Endothelial cell of umbilical vein (primary cell): ENCODE measurements around the gene RHOH.

Experiments
- EZH2 ChIP-seq: IDR thresholded peaks from 2 replicates; pipeline ENCODE4 v1.6.1; 2012; ENCODE audit warnings: borderline replicate concordance, low read depth, mild to moderate bottlenecking, moderate library complexity, low read length, inconsistent platforms; ENCODE audit not compliant: severe bottlenecking
- FOS ChIP-seq: IDR thresholded peaks from 2 replicates; pipeline ENCODE4 v1.6.1; 2011; ENCODE audit warnings: mild to moderate bottlenecking, low read length, moderate library complexity, borderline replicate concordance; ENCODE audit not compliant: insufficient read depth
- JUN ChIP-seq: IDR thresholded peaks from 2 replicates; pipeline ENCODE4 v1.6.1; 2011; ENCODE audit warnings: borderline replicate concordance, low read depth; ENCODE audit not compliant: insufficient read length, insufficient read depth
- MYC ChIP-seq: IDR thresholded peaks from one replicate; pipeline ENCODE4 v1.6.1; 2011; ENCODE audit warnings: mild to moderate bottlenecking, low read depth, low read length
- POLR2A ChIP-seq: IDR thresholded peaks from 2 replicates; pipeline ENCODE4 v1.6.1; 2012; ENCODE audit warnings: low read depth, mild to moderate bottlenecking, control low read depth, low read length
- POLR2AphosphoS5 ChIP-seq: IDR thresholded peaks from 2 replicates; pipeline ENCODE4 v1.6.1; 2012; ENCODE audit warnings: low read depth, mild to moderate bottlenecking, control low read depth, low read length, moderate library complexity; ENCODE audit not compliant: insufficient read depth
- TF ChIP-seq, protein P1 (sequence below), 2 donors: IDR thresholded peaks; 1 replicate in 1 of 2; 2 replicates in 1 of 2; pipeline ENCODE4 v1.5.1; 2011; ENCODE audit warnings: low read length in 2 of 2, mild to moderate bottlenecking in 2 of 2, moderate library complexity in 2 of 2, control low read depth in 1 of 2, inconsistent platforms in 1 of 2, low read depth in 1 of 2; ENCODE audit not compliant: insufficient read depth in 1 of 2; ENCODE audit errors: extremely low read depth in 1 of 2
- TF ChIP-seq, protein P2 (sequence below): IDR thresholded peaks from 2 replicates; pipeline ENCODE4 v1.6.1; 2011; ENCODE audit not compliant: insufficient read depth, insufficient read length

- TF ChIP-seq POLR2A (no peak), POLR2AphosphoS5 (no peak), EZH2 (no peak), MYC (no peak), JUN (no peak), FOS (no peak)
- TF ChIP-seq, protein P1, sequence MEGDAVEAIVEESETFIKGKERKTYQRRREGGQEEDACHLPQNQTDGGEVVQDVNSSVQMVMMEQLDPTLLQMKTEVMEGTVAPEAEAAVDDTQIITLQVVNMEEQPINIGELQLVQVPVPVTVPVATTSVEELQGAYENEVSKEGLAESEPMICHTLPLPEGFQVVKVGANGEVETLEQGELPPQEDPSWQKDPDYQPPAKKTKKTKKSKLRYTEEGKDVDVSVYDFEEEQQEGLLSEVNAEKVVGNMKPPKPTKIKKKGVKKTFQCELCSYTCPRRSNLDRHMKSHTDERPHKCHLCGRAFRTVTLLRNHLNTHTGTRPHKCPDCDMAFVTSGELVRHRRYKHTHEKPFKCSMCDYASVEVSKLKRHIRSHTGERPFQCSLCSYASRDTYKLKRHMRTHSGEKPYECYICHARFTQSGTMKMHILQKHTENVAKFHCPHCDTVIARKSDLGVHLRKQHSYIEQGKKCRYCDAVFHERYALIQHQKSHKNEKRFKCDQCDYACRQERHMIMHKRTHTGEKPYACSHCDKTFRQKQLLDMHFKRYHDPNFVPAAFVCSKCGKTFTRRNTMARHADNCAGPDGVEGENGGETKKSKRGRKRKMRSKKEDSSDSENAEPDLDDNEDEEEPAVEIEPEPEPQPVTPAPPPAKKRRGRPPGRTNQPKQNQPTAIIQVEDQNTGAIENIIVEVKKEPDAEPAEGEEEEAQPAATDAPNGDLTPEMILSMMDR (IDR thresholded peaks at IDR 0.05; ENCODE audit: extremely low read depth in 1 of 2, insufficient read depth in 1 of 2, low read depth in 1 of 2, low read length in 2 of 2) = no peak
- TF ChIP-seq, protein P2, sequence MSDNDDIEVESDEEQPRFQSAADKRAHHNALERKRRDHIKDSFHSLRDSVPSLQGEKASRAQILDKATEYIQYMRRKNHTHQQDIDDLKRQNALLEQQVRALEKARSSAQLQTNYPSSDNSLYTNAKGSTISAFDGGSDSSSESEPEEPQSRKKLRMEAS = no peak
Observed at GRCh38 chr4:40265910-40266274, 69.1 kb downstream of the RHOH start.
